Stimulated activated naive CD8-positive, alpha-beta T cell treated with anti-CD3 and anti-CD28 coated beads, Interleukin-15, amount 100 ng/mL, for 72 hours (primary cell): ENCODE results near the gene NMNAT2.
"Not testable (repeated sequence)": the region's sequence is repeated elsewhere in the genome, so short reads cannot be mapped to it uniquely, and the experiment has no call there.

Source experiments
- ATAC-seq: fragments of 150-1000 bp; cut with Tn5 transposase; 2 replicates; pipeline ENCODE4 v1.10.0; 2021; ENCODE audit warnings: mild to moderate bottlenecking, moderate library complexity
- DNase-seq, 2 donors: peaks; one replicate each; pipeline ENCODE4 v3.0.0; 2021 to 2022
- H3K27ac Mint-ChIP-seq, 2 donors: one replicate each; pipeline ENCODE4 v1.8.0; 2022; ENCODE audit warnings: mild to moderate bottlenecking in 2 of 2, mixed read lengths in 2 of 2, moderate library complexity in 2 of 2
- H3K27me3 Mint-ChIP-seq: one replicate; pipeline ENCODE4 v1.8.0; 2022; ENCODE audit warnings: mixed read lengths
- H3K4me1 Mint-ChIP-seq: one replicate; pipeline ENCODE4 v1.8.0; 2022; ENCODE audit warnings: mild to moderate bottlenecking, mixed read lengths
- H3K4me3 Mint-ChIP-seq, 2 donors: one replicate each; pipeline ENCODE4 v1.8.0; 2022; ENCODE audit warnings: mild to moderate bottlenecking in 2 of 2, mixed read lengths in 2 of 2, moderate library complexity in 1 of 2
- H3K9me3 Mint-ChIP-seq, 2 donors: one replicate each; pipeline ENCODE4 v1.8.0; 2022; ENCODE audit warnings: mixed read lengths in 2 of 2

Gene NMNAT2

DNA sequence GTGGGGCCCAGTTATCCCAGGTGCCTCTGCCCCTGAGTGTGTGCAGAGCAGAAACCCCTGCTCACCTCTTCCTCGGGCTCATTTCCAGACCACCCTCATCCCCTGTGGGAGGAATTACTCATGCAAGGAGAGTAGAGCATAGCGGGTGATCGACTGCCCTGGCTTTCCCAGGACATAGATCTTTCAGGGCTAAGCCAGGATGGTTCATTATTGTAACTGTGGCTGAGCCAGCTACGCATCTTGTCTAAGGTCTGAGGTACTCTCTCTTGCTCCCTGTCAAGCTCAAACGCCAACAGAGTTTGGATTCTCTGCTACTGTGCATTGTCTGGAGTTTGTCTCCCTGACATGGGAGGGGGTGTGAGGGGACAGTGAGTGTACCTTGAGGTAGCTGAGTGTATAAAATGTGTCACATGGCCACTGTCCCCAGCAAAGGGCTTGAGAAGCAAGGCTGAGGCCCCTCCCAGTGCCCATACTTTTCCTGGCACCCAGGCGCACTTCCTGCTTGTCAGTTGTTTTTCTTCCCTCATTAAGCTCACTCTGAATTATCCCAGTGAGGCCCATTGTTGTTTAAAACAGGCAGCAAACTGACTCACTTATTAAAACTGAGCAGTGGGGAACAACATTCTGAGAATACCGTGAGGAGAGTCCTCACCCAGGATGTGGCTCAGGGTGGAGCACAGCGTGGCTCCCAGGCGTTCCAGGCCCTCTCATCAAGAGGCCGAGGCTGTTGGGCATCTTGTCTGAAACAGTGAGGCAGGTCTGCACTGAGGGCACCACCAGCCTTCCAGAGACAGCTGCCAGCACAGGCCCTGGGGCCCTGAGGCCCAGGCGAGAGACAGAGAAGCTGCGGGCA is 139.2 kb downstream of the NMNAT2 start:
- Mint-ChIP-seq H3K9me3 (no peaks in the 10 kb centered on the region), H3K27me3 (no peaks in the 10 kb centered on the region)
- no peak for ATAC-seq

DNA sequence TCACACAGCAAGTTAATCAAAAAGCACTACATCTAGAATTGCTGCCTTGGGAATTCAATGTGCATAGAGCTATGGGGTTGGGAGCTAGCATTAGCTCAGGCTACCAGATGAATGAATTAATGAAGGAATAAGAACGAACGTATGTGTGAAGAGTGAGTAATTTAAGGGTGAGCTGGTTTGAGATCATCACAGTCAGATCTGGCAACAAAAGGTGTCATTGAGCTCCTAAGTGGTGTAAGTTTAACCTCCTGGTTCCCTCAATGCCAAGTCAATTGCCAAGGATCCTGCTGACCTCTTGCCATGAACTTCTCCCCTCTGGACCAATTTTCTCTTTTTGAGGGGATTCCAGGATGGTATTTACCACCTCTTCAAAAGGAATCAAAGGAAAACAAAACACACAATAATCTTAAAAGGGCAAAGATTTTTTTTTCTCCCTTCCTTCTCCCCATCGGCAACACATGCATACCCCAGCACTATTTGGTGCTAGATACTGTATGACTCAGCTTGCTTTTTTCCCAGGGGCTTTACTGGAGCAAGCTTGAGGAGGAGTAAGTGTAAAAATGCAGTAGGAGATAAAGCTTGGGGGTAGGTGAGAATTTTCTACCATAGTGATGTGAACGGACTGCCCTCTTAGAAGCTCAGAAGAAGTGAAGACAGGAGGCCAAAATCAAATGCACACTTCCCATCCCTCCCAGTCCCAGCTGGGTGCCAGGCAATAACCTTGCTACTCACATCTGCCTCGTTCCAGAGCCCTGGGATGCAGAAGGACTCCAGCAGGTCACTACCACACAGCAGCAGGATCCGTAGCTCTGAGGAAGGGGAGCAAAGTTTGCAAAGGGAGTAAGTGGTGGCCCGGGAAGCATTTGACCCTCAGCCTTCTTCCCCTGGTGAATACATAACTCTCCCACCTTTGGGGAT is 140.1 kb downstream of the NMNAT2 start:
- H3K4me1 Mint-ChIP-seq: no peaks in the 10 kb centered on the region
- ATAC-seq (no peak), DNase-seq (no peak)
- no peaks in the 10 kb centered on the region for H3K9me3 Mint-ChIP-seq
- H3K4me3 Mint-ChIP-seq: no peak overlapping the region
- H3K27ac Mint-ChIP-seq: peak overlapping the region in 1 of 2 donors; percentile 27
- H3K27me3 Mint-ChIP-seq: no peaks in the 10 kb centered on the region

More for the DNA sequence above, 139.2 kb downstream of the NMNAT2 start:
- H3K4me3 Mint-ChIP-seq: no peak overlapping the region
- H3K4me1 Mint-ChIP-seq: no peaks in the 10 kb centered on the region
- H3K27ac Mint-ChIP-seq: peak overlapping the region in 1 of 2 donors; percentile 76
- DNase-seq: no peak

DNA sequence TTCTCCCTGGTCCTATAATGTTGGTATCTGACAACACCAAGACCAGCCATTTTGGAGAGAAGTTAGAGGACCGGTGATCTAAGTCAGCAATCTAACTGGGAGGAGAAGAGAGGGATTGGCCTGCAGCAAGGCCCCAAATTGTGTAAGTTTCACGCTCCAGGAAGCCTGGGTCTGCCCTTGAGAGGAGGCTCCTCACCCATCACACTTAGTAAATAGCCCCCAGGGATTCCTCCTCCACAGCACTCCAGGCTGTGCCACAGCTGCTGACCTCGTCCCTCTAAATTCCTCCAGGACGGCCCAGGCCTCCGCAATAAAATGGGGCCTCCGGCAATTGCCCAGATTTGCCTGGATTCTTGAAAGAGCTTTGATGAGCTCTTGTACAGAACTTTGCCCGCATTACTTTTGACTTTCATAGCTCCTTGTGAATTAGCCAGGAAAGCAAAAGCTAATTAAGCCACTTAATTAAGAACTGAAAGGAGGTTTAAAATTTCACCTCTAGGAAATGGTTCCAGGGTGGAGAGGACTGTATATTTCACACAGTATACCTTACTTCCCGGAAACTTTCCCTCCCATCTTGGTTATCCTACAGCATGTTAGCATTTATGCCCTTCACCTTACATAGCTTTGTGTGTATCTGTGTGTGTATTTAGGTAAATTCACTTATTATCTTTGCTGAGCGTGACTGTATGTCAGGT is 141.6 kb downstream of the NMNAT2 start:
- H3K9me3 Mint-ChIP-seq: no peaks in the 10 kb centered on the region
- ATAC-seq: no peak
- no peak overlapping the region for H3K4me3 Mint-ChIP-seq
- H3K4me1 Mint-ChIP-seq: no peaks in the 10 kb centered on the region
- H3K27ac Mint-ChIP-seq: no peak overlapping the region
- H3K27me3 Mint-ChIP-seq: no peaks in the 10 kb centered on the region
- DNase-seq: no peak

DNA sequence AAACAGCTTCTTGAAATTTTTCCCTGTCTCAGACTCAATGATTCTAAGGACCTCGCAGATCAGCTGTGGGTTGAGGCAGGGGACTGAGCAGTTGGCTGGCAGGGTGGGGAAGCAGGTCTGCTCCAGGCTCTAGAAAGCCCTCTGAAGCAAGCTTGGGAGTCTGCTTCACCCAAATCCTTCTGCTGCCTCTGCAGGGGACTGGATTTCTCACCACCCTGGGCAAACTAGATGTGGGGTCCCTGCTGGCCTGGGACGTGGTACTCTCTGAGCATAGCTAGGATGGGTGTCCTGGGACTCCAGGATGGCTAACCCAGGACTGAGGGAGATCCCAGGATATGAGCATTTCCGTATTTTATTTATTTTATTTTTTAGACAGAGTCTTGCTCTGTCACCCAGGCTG is 142.9 kb downstream of the NMNAT2 start:
- H3K27ac Mint-ChIP-seq: peak overlapping the region in 1 of 2 donors; percentile 42
- no peaks in the 10 kb centered on the region for H3K27me3 Mint-ChIP-seq
- no peaks in the 10 kb centered on the region for H3K9me3 Mint-ChIP-seq
- DNase-seq (no peak), ATAC-seq (no peak)
- H3K4me3 Mint-ChIP-seq: no peak overlapping the region
- H3K4me1 Mint-ChIP-seq: no peaks in the 10 kb centered on the region

DNA sequence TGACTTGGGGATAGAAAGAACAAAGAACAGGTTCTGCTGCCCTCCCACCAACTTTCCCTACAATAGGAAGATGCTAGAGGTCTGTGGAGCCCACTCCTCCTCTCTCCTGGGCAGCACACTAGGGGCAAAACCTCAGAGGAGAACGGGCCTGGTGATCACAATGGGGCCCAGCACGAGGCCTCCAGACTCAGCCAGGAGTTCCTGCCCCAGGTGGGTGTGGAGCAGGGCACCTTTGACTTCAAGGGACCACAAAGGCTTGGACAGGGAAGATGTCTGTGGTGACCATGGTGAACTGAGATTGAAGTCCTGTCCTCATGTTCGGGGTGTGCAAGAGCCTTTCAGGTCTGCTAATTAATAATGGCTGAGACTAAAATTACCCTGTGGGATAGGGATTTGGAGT is 143.3 kb downstream of the NMNAT2 start:
- no peaks in the 10 kb centered on the region for H3K4me1 Mint-ChIP-seq
- no peaks in the 10 kb centered on the region for H3K27me3 Mint-ChIP-seq
- no peaks in the 10 kb centered on the region for H3K9me3 Mint-ChIP-seq
- no peak overlapping the region for H3K4me3 Mint-ChIP-seq
- DNase-seq: no peak
- ATAC-seq: no peak
- no peak overlapping the region for H3K27ac Mint-ChIP-seq

DNA sequence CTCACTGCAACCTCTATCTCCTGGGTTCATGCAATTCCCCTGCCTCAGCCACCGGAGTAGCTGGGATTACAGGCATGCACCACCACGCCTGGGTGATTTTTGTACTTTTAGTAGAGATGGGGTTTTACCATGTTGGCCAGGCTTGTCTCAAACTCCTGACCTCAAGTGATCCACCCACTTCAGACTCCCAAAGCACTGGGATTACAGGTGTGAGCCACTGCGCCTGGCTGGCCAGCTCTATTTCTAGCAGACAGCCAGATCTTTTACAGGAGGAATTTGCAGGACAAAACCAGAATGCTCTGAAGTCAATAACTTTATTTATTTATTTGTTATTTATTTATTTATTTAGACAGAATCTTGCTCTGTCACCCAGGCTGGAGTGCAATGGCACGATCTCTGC is 144.2 kb downstream of the NMNAT2 start:
- not testable (repeated sequence) for H3K27ac Mint-ChIP-seq, H3K27me3 Mint-ChIP-seq, DNase-seq, H3K4me1 Mint-ChIP-seq, H3K9me3 Mint-ChIP-seq, H3K4me3 Mint-ChIP-seq, ATAC-seq

DNA sequence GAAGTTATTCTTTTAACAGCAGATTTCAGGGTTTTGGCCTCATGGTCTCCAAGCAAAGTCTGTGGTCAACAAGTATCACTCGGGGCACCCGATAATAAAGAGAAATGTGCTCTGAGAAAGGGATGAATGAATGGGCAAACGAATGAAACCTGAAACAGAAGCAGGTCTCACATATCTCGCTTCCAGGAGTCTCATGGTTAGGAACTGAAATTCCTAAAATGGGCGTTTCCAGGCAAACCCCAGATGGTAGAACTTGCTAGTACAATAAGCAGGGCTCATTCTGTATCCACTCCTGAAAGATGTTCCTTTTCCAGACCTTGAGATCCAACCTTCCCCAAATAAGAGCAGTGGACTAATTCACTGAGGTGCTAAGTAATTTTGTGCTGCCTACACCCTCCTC is 144.9 kb downstream of the NMNAT2 start:
- DNase-seq (no peak), ATAC-seq (no peak)
- Mint-ChIP-seq H3K4me1 (no peaks in the 10 kb centered on the region), H3K9me3 (no peaks in the 10 kb centered on the region), H3K4me3 (no peak overlapping the region), H3K27ac (no peak overlapping the region), H3K27me3 (peaks cover 1% of the 10 kb centered on the region)

DNA sequence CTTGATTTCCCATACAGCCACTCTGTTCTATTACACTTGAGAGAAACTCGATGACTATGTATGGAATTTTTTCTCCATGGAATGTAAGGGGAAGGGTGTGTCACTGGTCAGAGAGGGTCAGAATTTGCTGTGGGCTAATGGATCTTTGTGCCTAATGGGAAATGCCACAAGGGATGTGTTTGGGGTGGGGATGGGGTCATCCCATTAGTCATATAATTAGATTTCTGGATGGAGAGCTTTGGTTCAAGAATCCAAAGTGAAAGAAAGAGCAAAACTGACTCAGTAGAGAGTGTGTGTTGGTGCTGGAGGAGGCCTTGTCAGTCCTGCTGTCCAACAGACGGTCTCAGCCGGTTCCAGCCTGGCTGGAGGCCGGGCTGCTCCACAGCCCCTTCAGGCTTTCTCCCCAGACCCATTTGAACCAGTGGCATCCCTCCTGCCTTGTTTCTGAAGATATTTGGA is 145.8 kb downstream of the NMNAT2 start:
- Mint-ChIP-seq H3K4me3 (no peak overlapping the region), H3K27me3 (peaks cover 7% of the 10 kb centered on the region), H3K4me1 (no peaks in the 10 kb centered on the region), H3K9me3 (no peaks in the 10 kb centered on the region), H3K27ac (no peak overlapping the region)
- no peak for ATAC-seq
- no peak for DNase-seq

DNA sequence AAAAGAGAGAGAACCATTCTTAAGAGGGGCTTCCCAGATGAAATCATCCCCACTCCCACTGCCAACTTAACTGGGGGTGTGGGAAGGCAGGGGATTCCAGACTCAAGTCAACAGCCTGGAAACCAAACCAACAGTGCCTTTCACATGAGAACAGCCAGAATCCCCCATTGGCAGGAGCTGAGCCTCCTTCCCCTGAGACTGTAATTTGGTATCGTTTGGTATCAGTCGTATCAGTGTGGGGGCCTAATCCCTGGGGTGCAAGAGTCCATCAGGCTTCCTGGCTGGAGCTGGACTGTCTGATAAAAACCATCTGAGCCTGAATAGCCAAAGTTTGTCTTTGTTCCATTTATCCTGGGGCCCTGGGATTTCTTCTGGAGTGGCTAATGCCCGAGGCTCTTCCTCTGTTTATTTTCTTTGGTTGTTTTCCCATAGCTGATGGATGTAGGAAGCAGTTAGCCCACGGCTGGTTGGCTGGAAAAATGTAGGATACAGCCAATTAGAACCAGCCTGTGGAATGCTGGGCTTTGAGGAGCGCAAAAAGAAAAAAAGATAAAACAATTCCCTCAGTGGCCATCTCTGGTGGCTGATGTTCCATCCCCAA is 147.5 kb downstream of the NMNAT2 start:
- Mint-ChIP-seq H3K4me1 (no peaks in the 10 kb centered on the region), H3K27me3 (peaks cover 14% of the 10 kb centered on the region), H3K27ac (peak overlapping the region in 1 of 2 donors; percentile 67), H3K9me3 (no peaks in the 10 kb centered on the region), H3K4me3 (no peak overlapping the region)
- DNase-seq (no peak), ATAC-seq (no peak)

DNA sequence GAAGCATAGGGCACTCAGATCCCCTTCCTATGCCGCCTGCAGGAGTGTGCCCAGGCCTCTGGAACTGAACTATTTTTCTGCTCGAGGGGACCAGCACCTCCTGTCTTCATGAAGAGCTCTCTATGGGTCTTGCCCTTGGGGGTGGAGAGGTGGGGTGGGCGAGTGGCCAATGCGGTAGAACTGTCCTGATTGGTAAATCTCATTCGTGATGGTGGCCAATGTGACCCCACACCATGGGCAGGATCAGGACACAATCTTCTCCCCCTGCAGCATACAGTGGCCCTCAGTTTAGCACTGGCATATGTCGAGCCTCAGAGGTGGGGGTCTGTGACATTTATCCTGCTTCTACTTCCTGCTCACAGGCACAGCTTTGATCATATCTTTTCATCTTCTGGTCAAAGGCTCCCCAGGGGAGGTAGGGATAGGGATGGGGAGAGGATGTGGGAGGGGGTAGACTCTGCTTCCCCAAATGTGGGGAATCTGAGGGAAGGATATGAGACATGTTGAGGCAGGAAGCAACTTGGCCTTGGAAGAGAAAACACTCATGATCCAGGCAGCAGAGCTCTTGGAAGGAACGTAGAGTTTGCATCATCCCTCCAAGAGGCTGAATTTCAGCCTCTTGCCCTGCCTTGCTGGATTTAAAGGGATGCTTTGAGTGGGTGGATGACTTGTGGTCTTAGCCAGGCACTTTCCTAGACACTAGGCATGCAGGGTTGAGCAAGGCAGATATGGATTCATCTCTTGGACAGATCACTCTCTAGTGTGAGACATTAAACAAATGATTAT is 150.3 kb downstream of the NMNAT2 start:
- peaks cover 14% of the 10 kb centered on the region for H3K27me3 Mint-ChIP-seq
- no peaks in the 10 kb centered on the region for H3K9me3 Mint-ChIP-seq
- H3K4me3 Mint-ChIP-seq: no peak overlapping the region
- no peak for DNase-seq
- ATAC-seq: no peak
- H3K4me1 Mint-ChIP-seq: no peaks in the 10 kb centered on the region
- H3K27ac Mint-ChIP-seq: no peak overlapping the region

DNA sequence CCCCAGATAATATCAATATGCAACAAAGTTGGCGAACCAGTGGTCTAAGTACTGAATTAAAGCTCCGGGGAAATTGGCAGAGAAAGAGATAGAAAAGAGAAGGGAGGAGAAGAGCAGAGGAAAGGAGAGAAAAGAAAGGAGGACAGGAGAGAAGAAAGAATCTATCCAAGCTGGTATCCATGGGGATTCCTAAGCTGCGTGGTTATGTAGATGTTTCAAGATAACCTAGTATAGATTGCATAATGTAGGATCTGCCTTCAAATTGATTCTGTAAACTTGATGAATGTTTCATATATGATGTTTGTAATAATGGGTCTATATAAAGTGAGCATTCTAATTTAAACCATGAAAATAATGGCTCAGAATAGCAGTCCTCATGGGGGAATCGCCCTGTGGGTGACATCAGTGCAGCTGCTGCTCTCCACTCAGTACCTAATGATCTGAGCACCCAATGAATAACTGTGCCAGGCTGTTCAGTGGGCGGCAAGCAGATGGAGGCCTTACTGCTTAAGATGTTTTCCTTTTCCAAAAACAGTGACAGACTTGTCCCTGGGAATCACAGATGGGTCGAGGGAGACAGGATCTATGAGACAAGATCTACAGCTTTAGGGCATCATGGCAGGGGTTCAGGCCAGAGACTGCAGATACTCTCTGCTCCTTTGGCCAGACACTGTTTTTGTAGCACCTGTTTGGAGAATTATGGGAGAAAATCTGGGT is 154.1 kb downstream of the NMNAT2 start:
- DNase-seq (no peak), ATAC-seq (no peak)
- H3K27ac Mint-ChIP-seq: no peak overlapping the region
- no peaks in the 10 kb centered on the region for H3K9me3 Mint-ChIP-seq
- no peak overlapping the region for H3K4me3 Mint-ChIP-seq
- peaks cover 29% of the 10 kb centered on the region for H3K27me3 Mint-ChIP-seq
- peaks cover 4% of the 10 kb centered on the region for H3K4me1 Mint-ChIP-seq

DNA sequence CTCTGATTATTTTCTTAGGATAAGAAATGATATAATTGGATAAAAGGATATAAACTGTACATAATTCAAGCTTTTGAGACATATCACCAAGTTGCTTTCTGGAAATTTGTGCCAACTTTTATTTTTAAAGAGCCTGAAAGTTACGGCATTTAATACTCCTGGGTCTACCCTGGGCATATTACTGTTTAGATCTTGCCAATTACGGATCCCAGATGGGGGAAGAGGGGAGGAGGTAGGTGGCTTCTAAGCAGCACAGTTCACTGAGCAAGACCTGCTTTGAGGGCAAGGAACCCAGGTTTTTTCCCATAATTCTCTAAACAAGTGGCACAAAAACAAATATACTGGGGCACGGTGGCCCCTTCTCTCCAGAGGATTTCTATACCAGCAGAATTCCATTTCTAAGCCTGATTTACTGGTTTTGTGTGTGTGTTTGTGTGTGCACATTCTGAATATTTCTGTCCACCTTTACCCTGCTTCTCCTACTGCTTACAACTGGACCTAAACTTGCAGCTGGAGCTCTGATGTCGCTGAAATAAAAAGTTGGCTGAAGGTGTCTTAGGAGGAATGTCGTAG is 155.5 kb downstream of the NMNAT2 start:
- DNase-seq: no peak
- Mint-ChIP-seq H3K4me3 (no peak overlapping the region), H3K27me3 (peaks cover 33% of the 10 kb centered on the region), H3K27ac (no peak overlapping the region), H3K9me3 (no peaks in the 10 kb centered on the region), H3K4me1 (peaks cover 9% of the 10 kb centered on the region)
- ATAC-seq: no peak

DNA sequence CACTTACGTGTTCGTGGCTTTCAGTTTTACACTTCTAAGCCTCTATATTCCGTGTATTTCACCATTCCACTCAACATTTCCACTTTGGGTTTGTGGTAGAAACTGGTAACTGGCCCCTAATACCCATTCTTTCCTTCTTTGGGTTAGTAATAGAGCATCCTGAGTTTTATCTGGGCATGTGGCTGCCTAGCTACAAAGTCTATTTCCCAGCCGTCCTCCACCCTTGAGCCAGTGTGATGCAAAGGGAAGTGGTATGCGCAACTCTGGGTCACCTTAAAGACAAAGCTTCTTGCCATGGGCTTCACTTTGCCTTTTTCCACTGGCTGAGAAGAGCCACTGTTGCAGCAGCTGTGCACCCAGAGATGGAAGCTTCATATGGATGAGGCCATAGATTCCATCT is 158.3 kb downstream of the NMNAT2 start:
- H3K27ac Mint-ChIP-seq: no peak overlapping the region
- peaks cover 30% of the 10 kb centered on the region for H3K27me3 Mint-ChIP-seq
- DNase-seq: no peak
- H3K9me3 Mint-ChIP-seq: peaks cover 0 to 3% of the 10 kb centered on the region in 2 donors
- H3K4me1 Mint-ChIP-seq: peaks cover 9% of the 10 kb centered on the region
- peak; percentile 76 for ATAC-seq
- H3K4me3 Mint-ChIP-seq: no peak overlapping the region

DNA sequence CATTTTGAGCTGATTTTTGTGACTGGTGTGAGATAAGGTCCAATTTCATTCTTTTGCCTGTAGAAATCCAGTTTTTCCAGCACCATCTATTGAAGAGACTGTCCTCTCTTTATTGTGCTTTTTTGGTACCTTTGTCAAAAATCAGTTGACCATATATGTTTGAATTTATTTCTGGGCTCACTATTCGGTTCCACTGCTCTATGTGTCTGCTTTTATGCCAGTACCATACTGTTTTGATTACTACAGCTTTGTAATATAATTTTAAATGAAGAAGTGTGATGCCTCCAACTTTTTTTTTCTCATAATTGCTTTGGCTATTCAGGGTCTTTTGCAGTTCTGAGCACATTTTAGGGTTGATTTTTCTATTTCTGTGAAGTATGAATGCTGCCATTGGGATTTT is 163.1 kb downstream of the NMNAT2 start:
- H3K4me1 Mint-ChIP-seq: peaks cover 15% of the 10 kb centered on the region
- DNase-seq (no peak), ATAC-seq (no peak)
- H3K9me3 Mint-ChIP-seq: peaks cover 7% of the 10 kb centered on the region in 2 donors
- H3K4me3 Mint-ChIP-seq: no peak overlapping the region
- no peak overlapping the region for H3K27ac Mint-ChIP-seq
- H3K27me3 Mint-ChIP-seq: peaks cover 26% of the 10 kb centered on the region
